ENCODE measurements around the gene SATB2. TPM values are rescaled to one million over a fixed set of nuclear protein-coding genes. Genes with fewer than 3 reads are reported as not detected.

Gene SATB2
- total and polyA plus RNA-seq, 9 donors, result 0.92 to 6.3 (median 3.8) TPM

- H3K27ac ChIP-seq, result no peak overlapping the region
- no peak overlapping the region for H3K4me3 ChIP-seq
- no peak for DNase-seq
- H3K27me3 ChIP-seq, result no peaks in the 10 kb centered on the region
- H3K9me3 ChIP-seq, result no peaks in the 10 kb centered on the region
- TF ChIP-seq, protein P1, sequence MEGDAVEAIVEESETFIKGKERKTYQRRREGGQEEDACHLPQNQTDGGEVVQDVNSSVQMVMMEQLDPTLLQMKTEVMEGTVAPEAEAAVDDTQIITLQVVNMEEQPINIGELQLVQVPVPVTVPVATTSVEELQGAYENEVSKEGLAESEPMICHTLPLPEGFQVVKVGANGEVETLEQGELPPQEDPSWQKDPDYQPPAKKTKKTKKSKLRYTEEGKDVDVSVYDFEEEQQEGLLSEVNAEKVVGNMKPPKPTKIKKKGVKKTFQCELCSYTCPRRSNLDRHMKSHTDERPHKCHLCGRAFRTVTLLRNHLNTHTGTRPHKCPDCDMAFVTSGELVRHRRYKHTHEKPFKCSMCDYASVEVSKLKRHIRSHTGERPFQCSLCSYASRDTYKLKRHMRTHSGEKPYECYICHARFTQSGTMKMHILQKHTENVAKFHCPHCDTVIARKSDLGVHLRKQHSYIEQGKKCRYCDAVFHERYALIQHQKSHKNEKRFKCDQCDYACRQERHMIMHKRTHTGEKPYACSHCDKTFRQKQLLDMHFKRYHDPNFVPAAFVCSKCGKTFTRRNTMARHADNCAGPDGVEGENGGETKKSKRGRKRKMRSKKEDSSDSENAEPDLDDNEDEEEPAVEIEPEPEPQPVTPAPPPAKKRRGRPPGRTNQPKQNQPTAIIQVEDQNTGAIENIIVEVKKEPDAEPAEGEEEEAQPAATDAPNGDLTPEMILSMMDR (IDR thresholded peaks at IDR 0.05), result no peak
- no peak for TF ChIP-seq POLR2A (IDR thresholded peaks at IDR 0.05)
- no peak for TF ChIP-seq EP300 (IDR thresholded peaks at IDR 0.05)
- no peaks in the 10 kb centered on the region for H3K4me1 ChIP-seq (ENCODE audit: insufficient read depth)
- H3K36me3 ChIP-seq, result no peaks in the 10 kb centered on the region
- WGBS, 3 donors, result 80 to 83% (median 81%) methylated on average over 7 of the region's 7 CpGs
- intact Hi-C loops (cut with DNase I), result loop anchor here in 1 of 4 donors (5.0 kb wide), 1 partner anchor 944 kb away; no protein-coding TSS in a partner anchor
Observed at GRCh38 chr2:199310771-199311585, 146.8 kb downstream of the SATB2 start.

DNA sequence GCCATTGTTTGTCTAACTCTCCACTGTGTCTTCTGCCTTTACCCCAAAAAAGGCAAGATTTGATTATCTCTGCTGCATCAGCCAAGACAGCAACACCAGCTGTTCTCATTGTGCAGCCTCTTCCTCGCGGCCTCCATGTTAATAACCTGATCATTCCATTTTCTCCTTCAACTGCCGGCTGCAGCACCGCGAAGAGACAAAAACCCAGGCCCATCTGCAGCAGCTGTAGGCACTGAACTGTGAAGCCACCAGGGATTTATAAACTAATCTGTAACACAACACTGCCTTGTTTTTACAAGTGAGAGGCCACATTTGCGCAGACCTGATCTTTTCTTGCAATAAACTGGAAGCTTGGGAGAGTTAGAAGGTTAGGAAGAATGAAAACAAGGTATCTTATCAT, 147.8 kb downstream of the SATB2 start:
- Histone ChIP-seq H3K4me3 (no peak overlapping the region), H3K4me1 (ENCODE audit: insufficient read depth) (no peaks in the 10 kb centered on the region), H3K36me3 (no peaks in the 10 kb centered on the region), H3K27me3 (no peaks in the 10 kb centered on the region), H3K27ac (no peak overlapping the region), H3K9me3 (no peaks in the 10 kb centered on the region)
- TF ChIP-seq, protein P1 (IDR thresholded peaks at IDR 0.05), result no peak
- TF ChIP-seq EP300 (IDR thresholded peaks at IDR 0.05), result no peak
- no peak for DNase-seq
- WGBS, 3 donors, result 47 to 79% (median 66%) methylated on average over 6 of the region's 6 CpGs
- intact Hi-C loops (cut with DNase I), result loop anchor here in 1 of 4 donors (5.0 kb wide), 1 partner anchor 943 kb away; no protein-coding TSS in a partner anchor

- no peaks in the 10 kb centered on the region for H3K27me3 ChIP-seq
- no peak overlapping the region for H3K27ac ChIP-seq
- TF ChIP-seq, protein P1 (IDR thresholded peaks at IDR 0.05), result no peak
- TF ChIP-seq POLR2A (IDR thresholded peaks at IDR 0.05) (no peak), EP300 (IDR thresholded peaks at IDR 0.05) (no peak)
- no peaks in the 10 kb centered on the region for H3K4me1 ChIP-seq (ENCODE audit: insufficient read depth)
- H3K4me3 ChIP-seq, result no peak overlapping the region
- DNase-seq, result no peak
- H3K9me3 ChIP-seq, result no peaks in the 10 kb centered on the region
- WGBS, 3 donors, result 89 to 93% (median 92%) methylated on average over 4 of the region's 4 CpGs
- no peaks in the 10 kb centered on the region for H3K36me3 ChIP-seq
- intact Hi-C loops (cut with DNase I), result no loop called here
Observed at GRCh38 chr2:199309411-199309810, 148.3 kb downstream of the SATB2 start.

GRCh38 chr2:199308567-199308966, 149.2 kb downstream of the SATB2 start:
- no peaks in the 10 kb centered on the region for H3K36me3 ChIP-seq
- no peak overlapping the region for H3K4me3 ChIP-seq
- H3K27me3 ChIP-seq, result no peaks in the 10 kb centered on the region
- 95 to 96% (median 96%) methylated on average over 14 of the region's 14 CpGs for WGBS, 3 donors
- H3K9me3 ChIP-seq, result no peaks in the 10 kb centered on the region
- H3K27ac ChIP-seq, result no peak overlapping the region
- TF ChIP-seq POLR2A (IDR thresholded peaks at IDR 0.05) (no peak), EP300 (IDR thresholded peaks at IDR 0.05) (no peak)
- TF ChIP-seq, protein P1 (IDR thresholded peaks at IDR 0.05), result no peak
- DNase-seq, result no peak
- intact Hi-C loops (cut with DNase I), result no loop called here
- H3K4me1 ChIP-seq (ENCODE audit: insufficient read depth), result peaks cover 3% of the 10 kb centered on the region

Measured in ovary (tissue), 9 donors.